GM23338 (cell line): ENCODE data around the gene TMEM150C. TPM values are rescaled to one million over a fixed set of nuclear protein-coding genes. Genes with fewer than 3 reads are reported as not detected.

Experiments
- ATAC-seq: fragments of 200-7000 bp; cut with Tn5 transposase; 3 replicates; pipeline ENCODE4 v1.9.1; 2020
- DNase-seq: peaks from one replicate; pipeline ENCODE4 v3.0.0-alpha.2; 2015; ENCODE audit warnings: low spot score
- H2AFZ ChIP-seq: fragments of 200-600 bp; sonication (generic); 2 replicates; pipeline ENCODE4 v1.8.0; 2016; ENCODE audit warnings: antibody characterized with exemption, mild to moderate bottlenecking, moderate library complexity
- H3F3A ChIP-seq: fragments of 200-600 bp; sonication (generic); replicated peaks from 2 replicates; pipeline ENCODE4 v1.8.0; 2017; ENCODE audit warnings: antibody characterized with exemption, mixed run types, low read depth
- H3K27ac ChIP-seq: fragments of 200-600 bp; sonication (generic); 2 replicates; pipeline ENCODE4 v1.6.1; 2016; ENCODE audit warnings: low read depth
- H3K27me3 ChIP-seq: fragments of 200-600 bp; sonication (generic); 2 replicates; pipeline ENCODE4 v1.8.0; 2016; ENCODE audit warnings: mild to moderate bottlenecking, mixed run types, moderate library complexity; ENCODE audit not compliant: insufficient read depth
- H3K36me3 ChIP-seq: fragments of 200-600 bp; sonication (generic); 2 replicates; pipeline ENCODE4 v1.8.0; 2016; ENCODE audit warnings: mild to moderate bottlenecking; ENCODE audit not compliant: insufficient read depth
- H3K4me1 ChIP-seq: fragments of 200-600 bp; sonication (generic); 2 replicates; pipeline ENCODE4 v1.8.0; 2016; ENCODE audit warnings: mild to moderate bottlenecking, moderate library complexity; ENCODE audit not compliant: insufficient read depth
- H3K4me2 ChIP-seq: fragments of 200-600 bp; sonication (generic); 2 replicates; pipeline ENCODE4 v1.7.1; 2017; ENCODE audit warnings: mixed run types
- H3K4me3 ChIP-seq: fragments of 200-600 bp; sonication (generic); 2 replicates; pipeline ENCODE4 v1.6.1; 2016; ENCODE audit warnings: mixed run types
- H3K79me2 ChIP-seq: fragments of 200-600 bp; sonication (generic); replicated peaks from 2 replicates; pipeline ENCODE4 v1.8.0; 2017; ENCODE audit warnings: mild to moderate bottlenecking; ENCODE audit not compliant: insufficient read depth
- H3K9me2 ChIP-seq: fragments of 200-600 bp; sonication (generic); 2 replicates; pipeline ENCODE4 v1.8.0; 2017; ENCODE audit not compliant: insufficient read depth
- H4K20me1 ChIP-seq: fragments of 200-600 bp; sonication (generic); replicated peaks from 2 replicates; pipeline ENCODE4 v1.8.0; 2017; ENCODE audit warnings: mild to moderate bottlenecking; ENCODE audit not compliant: insufficient read depth
- H3K27ac Mint-ChIP-seq: 2 replicates; pipeline ENCODE4 v1.8.0; 2020; ENCODE audit warnings: inconsistent platforms, mild to moderate bottlenecking, moderate library complexity, mixed read lengths
- H3K27me3 Mint-ChIP-seq: 3 replicates; pipeline ENCODE4 v1.8.0; 2022; ENCODE audit warnings: low read depth, mild to moderate bottlenecking, moderate library complexity, mixed read lengths, inconsistent platforms; ENCODE audit not compliant: insufficient read depth, poor library complexity
- H3K36me3 Mint-ChIP-seq: 3 replicates; pipeline ENCODE4 v1.8.0; 2021; ENCODE audit warnings: low read depth, mild to moderate bottlenecking, inconsistent platforms, moderate library complexity, mixed read lengths
- H3K4me1 Mint-ChIP-seq: 3 replicates; pipeline ENCODE4 v1.8.0; 2020; ENCODE audit warnings: mild to moderate bottlenecking, inconsistent platforms, mixed read lengths
- H3K4me3 Mint-ChIP-seq: 3 replicates; pipeline ENCODE4 v1.8.0; 2021; ENCODE audit warnings: moderate library complexity, mild to moderate bottlenecking, inconsistent platforms, mixed read lengths
- H3K9me3 Mint-ChIP-seq: 3 replicates; pipeline ENCODE4 v1.8.0; 2020; ENCODE audit warnings: moderate library complexity, mild to moderate bottlenecking, inconsistent platforms, mixed read lengths
- CREB1 ChIP-seq: fragments of 250-450 bp; sonication (Bioruptor Pico); IDR thresholded peaks from 2 replicates; pipeline ENCODE4 v1.5.0; 2020; ENCODE audit warnings: low read depth, mild to moderate bottlenecking, moderate library complexity
- EZH2 ChIP-seq: fragments of 200-600 bp; sonication (generic); IDR thresholded peaks from one replicate; pipeline ENCODE4 v1.8.0; 2017; ENCODE audit warnings: antibody characterized with exemption, mild to moderate bottlenecking, low read depth; ENCODE audit not compliant: unreplicated experiment
- EZH2phosphoT487 ChIP-seq: fragments of 200-600 bp; sonication (generic); IDR thresholded peaks from one replicate; pipeline ENCODE4 v1.8.1; 2018; ENCODE audit warnings: antibody characterized with exemption; ENCODE audit not compliant: unreplicated experiment
- JUNB ChIP-seq: IDR thresholded peaks from one replicate; pipeline ENCODE4 v1.6.1; 2016; ENCODE audit warnings: antibody characterized with exemption; ENCODE audit not compliant: unreplicated experiment
- NANOG ChIP-seq: IDR thresholded peaks from 2 replicates; pipeline ENCODE4 v1.6.1; 2016; ENCODE audit warnings: antibody characterized with exemption, borderline replicate concordance
- STAT1 ChIP-seq: IDR thresholded peaks from one replicate; pipeline ENCODE4 v1.6.1; 2016; ENCODE audit warnings: antibody characterized with exemption; ENCODE audit not compliant: unreplicated experiment
- ZNF114 ChIP-seq: fragments of 250-450 bp; sonication (Bioruptor Pico); IDR thresholded peaks from 2 replicates; pipeline ENCODE4 v1.5.0; 2020; ENCODE audit warnings: mild to moderate bottlenecking, moderate library complexity
- ZNF331 ChIP-seq: fragments of 250-450 bp; sonication (Bioruptor Pico); IDR thresholded peaks from 2 replicates; pipeline ENCODE4 v1.5.0; 2020; ENCODE audit warnings: low read depth, mild to moderate bottlenecking, moderate library complexity
- ZNF462 ChIP-seq: fragments of 250-450 bp; sonication (Bioruptor Pico); IDR thresholded peaks from 2 replicates; pipeline ENCODE4 v1.5.0; 2020; ENCODE audit warnings: mild to moderate bottlenecking, moderate library complexity
- polyA plus RNA-seq: library from polyadenylated mRNA; unstranded; fragments of >200 nt; fragmentation: Nextera tagmentation; extraction: Ambion mirVana; gene quantifications from 2 replicates; pipeline ENCODE4 v1.2.1, GENCODE V29; 2016
- total RNA-seq: library from RNA; depleted of rRNA; stranded (reverse); fragments of >200 nt; shearing (Covaris generic); gene quantifications from 2 replicates; pipeline ENCODE4 v1.2.3, GENCODE V29; 2014
- TF ChIP-seq, protein P1 (sequence below): IDR thresholded peaks from 2 replicates; pipeline ENCODE4 v1.6.1; 2016; ENCODE audit warnings: antibody characterized with exemption
- TF ChIP-seq, protein P2 (sequence below), 2 experiments: fragments of 200-600 bp in 1 of 2; sonication (generic) in 1 of 2; conservative IDR thresholded peaks; 2 replicates each; pipeline versions ENCODE4 v1.5.1 to v1.6.1; 2016 to 2017; ENCODE audit warnings: antibody characterized with exemption in 2 of 2, low read depth in 2 of 2, mild to moderate bottlenecking in 2 of 2, moderate library complexity in 1 of 2
- TF ChIP-seq, protein P3 (sequence below): IDR thresholded peaks from one replicate; pipeline ENCODE4 v1.6.1; 2018; ENCODE audit warnings: antibody characterized with exemption; ENCODE audit not compliant: unreplicated experiment

TMEM150C gene
- total and polyA plus RNA-seq, 2 experiments from 2014 or later: 1.7 to 4.0 TPM

DNA sequence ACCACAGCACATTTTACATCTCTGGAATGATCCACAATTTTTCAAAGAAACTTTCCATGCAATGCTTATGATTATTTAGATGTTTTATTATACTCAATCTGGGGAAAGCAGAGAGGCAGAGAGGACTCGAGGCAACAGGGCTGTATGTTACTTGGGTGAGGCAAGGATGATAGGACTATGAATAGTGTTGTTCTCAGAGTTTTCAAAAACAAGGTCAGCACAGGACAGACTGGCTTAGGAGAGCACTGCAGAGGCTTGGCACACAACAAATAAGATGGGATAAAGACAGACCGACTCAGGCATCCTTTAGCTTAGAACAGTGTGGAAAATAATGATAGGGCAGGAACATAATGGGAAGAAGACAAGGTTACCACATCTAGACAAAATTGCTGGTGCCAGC, 65.4 kb downstream of the TMEM150C start (continued):
- TF ChIP-seq, protein P1, sequence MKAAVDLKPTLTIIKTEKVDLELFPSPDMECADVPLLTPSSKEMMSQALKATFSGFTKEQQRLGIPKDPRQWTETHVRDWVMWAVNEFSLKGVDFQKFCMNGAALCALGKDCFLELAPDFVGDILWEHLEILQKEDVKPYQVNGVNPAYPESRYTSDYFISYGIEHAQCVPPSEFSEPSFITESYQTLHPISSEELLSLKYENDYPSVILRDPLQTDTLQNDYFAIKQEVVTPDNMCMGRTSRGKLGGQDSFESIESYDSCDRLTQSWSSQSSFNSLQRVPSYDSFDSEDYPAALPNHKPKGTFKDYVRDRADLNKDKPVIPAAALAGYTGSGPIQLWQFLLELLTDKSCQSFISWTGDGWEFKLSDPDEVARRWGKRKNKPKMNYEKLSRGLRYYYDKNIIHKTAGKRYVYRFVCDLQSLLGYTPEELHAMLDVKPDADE: no peak

DNA sequence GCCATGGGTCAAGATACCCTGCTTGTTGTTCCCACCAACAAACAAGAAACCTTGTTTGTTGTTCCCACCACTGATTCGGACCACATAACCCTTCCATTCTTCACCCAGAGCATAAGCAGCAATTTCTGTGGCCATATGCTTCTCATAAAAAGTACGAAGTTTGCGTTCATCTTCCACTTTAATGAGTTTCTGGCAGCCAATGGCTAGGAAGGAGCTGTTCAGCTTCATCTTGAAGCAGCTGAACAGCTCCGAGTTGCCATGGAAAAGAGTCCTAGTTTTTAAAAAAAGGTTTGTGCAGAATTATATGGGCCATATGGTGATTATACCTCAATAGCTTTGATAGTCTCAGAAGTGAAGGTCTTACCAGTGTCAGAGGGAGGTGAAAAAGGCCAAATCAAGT, 66.1 kb downstream of the TMEM150C start:
- H3K4me1 Mint-ChIP-seq: peaks cover 10% of the 10 kb centered on the region; the same call in 2 of the 3 replicates
- Histone ChIP-seq H3K27me3 (no peaks in the 10 kb centered on the region), H2AFZ (no peak overlapping the region), H3F3A (no peaks in the 10 kb centered on the region), H3K79me2 (no peaks in the 10 kb centered on the region), H4K20me1 (no peaks in the 10 kb centered on the region), H3K4me1 (peaks cover 8% of the 10 kb centered on the region), H3K4me3 (no peak overlapping the region), H3K9me2 (no peaks in the 10 kb centered on the region), H3K27ac (no peak overlapping the region), H3K36me3 (no peaks in the 10 kb centered on the region), H3K4me2 (no peak overlapping the region)
- H3K36me3 Mint-ChIP-seq: no peaks in the 10 kb centered on the region
- H3K27ac Mint-ChIP-seq: no peak overlapping the region
- H3K27me3 Mint-ChIP-seq: no peaks in the 10 kb centered on the region
- H3K9me3 Mint-ChIP-seq: no peaks in the 10 kb centered on the region
- ATAC-seq (no peak), DNase-seq (no peak)
- H3K4me3 Mint-ChIP-seq: no peak overlapping the region
- no peak for TF ChIP-seq ZNF331 (CRISPR knock-in tag)
- TF ChIP-seq, protein P2, sequence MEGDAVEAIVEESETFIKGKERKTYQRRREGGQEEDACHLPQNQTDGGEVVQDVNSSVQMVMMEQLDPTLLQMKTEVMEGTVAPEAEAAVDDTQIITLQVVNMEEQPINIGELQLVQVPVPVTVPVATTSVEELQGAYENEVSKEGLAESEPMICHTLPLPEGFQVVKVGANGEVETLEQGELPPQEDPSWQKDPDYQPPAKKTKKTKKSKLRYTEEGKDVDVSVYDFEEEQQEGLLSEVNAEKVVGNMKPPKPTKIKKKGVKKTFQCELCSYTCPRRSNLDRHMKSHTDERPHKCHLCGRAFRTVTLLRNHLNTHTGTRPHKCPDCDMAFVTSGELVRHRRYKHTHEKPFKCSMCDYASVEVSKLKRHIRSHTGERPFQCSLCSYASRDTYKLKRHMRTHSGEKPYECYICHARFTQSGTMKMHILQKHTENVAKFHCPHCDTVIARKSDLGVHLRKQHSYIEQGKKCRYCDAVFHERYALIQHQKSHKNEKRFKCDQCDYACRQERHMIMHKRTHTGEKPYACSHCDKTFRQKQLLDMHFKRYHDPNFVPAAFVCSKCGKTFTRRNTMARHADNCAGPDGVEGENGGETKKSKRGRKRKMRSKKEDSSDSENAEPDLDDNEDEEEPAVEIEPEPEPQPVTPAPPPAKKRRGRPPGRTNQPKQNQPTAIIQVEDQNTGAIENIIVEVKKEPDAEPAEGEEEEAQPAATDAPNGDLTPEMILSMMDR (conservative IDR thresholded peaks at IDR 0.05; ENCODE audit: low read depth in 2 of 2): no peak
- no peak for TF ChIP-seq NANOG
- TF ChIP-seq ZNF114 (CRISPR knock-in tag): no peak
- no peak for TF ChIP-seq ZNF462 (CRISPR knock-in tag)
- TF ChIP-seq JUNB: no peak
- TF ChIP-seq STAT1: no peak
- TF ChIP-seq, protein P1: no peak
- TF ChIP-seq CREB1 (CRISPR knock-in tag): no peak
- TF ChIP-seq EZH2phosphoT487: no peak
- TF ChIP-seq, protein P3, sequence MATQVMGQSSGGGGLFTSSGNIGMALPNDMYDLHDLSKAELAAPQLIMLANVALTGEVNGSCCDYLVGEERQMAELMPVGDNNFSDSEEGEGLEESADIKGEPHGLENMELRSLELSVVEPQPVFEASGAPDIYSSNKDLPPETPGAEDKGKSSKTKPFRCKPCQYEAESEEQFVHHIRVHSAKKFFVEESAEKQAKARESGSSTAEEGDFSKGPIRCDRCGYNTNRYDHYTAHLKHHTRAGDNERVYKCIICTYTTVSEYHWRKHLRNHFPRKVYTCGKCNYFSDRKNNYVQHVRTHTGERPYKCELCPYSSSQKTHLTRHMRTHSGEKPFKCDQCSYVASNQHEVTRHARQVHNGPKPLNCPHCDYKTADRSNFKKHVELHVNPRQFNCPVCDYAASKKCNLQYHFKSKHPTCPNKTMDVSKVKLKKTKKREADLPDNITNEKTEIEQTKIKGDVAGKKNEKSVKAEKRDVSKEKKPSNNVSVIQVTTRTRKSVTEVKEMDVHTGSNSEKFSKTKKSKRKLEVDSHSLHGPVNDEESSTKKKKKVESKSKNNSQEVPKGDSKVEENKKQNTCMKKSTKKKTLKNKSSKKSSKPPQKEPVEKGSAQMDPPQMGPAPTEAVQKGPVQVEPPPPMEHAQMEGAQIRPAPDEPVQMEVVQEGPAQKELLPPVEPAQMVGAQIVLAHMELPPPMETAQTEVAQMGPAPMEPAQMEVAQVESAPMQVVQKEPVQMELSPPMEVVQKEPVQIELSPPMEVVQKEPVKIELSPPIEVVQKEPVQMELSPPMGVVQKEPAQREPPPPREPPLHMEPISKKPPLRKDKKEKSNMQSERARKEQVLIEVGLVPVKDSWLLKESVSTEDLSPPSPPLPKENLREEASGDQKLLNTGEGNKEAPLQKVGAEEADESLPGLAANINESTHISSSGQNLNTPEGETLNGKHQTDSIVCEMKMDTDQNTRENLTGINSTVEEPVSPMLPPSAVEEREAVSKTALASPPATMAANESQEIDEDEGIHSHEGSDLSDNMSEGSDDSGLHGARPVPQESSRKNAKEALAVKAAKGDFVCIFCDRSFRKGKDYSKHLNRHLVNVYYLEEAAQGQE: no peak
- no peak for TF ChIP-seq EZH2
